ENCODE data around the gene ADPRHL1.

The ADPRHL1 gene

GRCh38 chr13:113365971-113366588, 87.2 kb downstream of the ADPRHL1 start:
- no peak for DNase-seq

GRCh38 chr13:113365583-113365970, 87.7 kb downstream of the ADPRHL1 start:
- DNase-seq, result no peak

GRCh38 chr13:113364901-113365582, 88.2 kb downstream of the ADPRHL1 start:
- no peak for DNase-seq

- peak; percentile 70 for DNase-seq
Observed at GRCh38 chr13:113364311-113364889, 88.9 kb downstream of the ADPRHL1 start.

GRCh38 chr13:113361406-113361805, 91.9 kb downstream of the ADPRHL1 start:
- DNase-seq, result no peak

- no peak for DNase-seq
Observed at GRCh38 chr13:113360446-113360845, 92.8 kb downstream of the ADPRHL1 start.

- no peak for DNase-seq
Observed at GRCh38 chr13:113359571-113359970, 93.7 kb downstream of the ADPRHL1 start.

- DNase-seq, result no peak
Observed at GRCh38 chr13:113358653-113359190, 94.6 kb downstream of the ADPRHL1 start.

- no peak for DNase-seq
Observed at GRCh38 chr13:113357529-113357928, 95.8 kb downstream of the ADPRHL1 start.

GRCh38 chr13:113356596-113356995, 96.7 kb downstream of the ADPRHL1 start:
- no peak for DNase-seq

- no peak for DNase-seq
Observed at GRCh38 chr13:113355621-113356020, 97.7 kb downstream of the ADPRHL1 start.

GRCh38 chr13:113354831-113355610, 98.3 kb downstream of the ADPRHL1 start:
- DNase-seq, result no peak

GRCh38 chr13:113353254-113353653, 100.0 kb downstream of the ADPRHL1 start:
- no peak for DNase-seq

GRCh38 chr13:113351514-113352026, 101.7 kb downstream of the ADPRHL1 start:
- DNase-seq, result no peak

- DNase-seq, result no peak
Observed at GRCh38 chr13:113350938-113351335, 102.4 kb downstream of the ADPRHL1 start.

- no peak for DNase-seq
Observed at GRCh38 chr13:113350065-113350937, 103.0 kb downstream of the ADPRHL1 start.

Data from 8988T (cell line).